Left lung (tissue), 10 donors: ENCODE results near the gene WWTR1. TPM values are rescaled to one million over a fixed set of nuclear protein-coding genes. Genes with fewer than 3 reads are reported as not detected.

Source experiments
- ATAC-seq: fragments of 200-7000 bp; cut with Tn5 transposase; one replicate; pipeline ENCODE4 v1.9.1; 2020; ENCODE audit warnings: moderate library complexity
- DNase-seq, 4 donors: peaks; one replicate each; pipeline ENCODE4 v3.0.0-alpha.2; 2013 to 2020
- H3K27ac ChIP-seq, 2 donors: fragments of 200-600 bp; sonication (generic) in 1 of 2; one replicate each; pipeline versions ENCODE4 v1.5.0 to v1.8.0; 2020 to 2021
- H3K27me3 ChIP-seq, 2 donors: fragments of 200-600 bp; sonication (generic) in 1 of 2; one replicate each; pipeline versions ENCODE4 v1.5.0 to v1.8.0; 2020 to 2021
- H3K36me3 ChIP-seq, 2 donors: fragments of 200-600 bp; sonication (generic) in 1 of 2; one replicate each; pipeline versions ENCODE4 v1.5.0 to v1.8.0; 2020 to 2021
- H3K4me1 ChIP-seq, 2 donors: fragments of 200-600 bp; one replicate each; pipeline ENCODE4 v1.8.0; 2021
- H3K4me3 ChIP-seq, 2 donors: fragments of 200-600 bp; sonication (generic) in 1 of 2; one replicate each; pipeline versions ENCODE4 v1.5.0 to v1.8.0; 2020 to 2021; ENCODE audit warnings: mild to moderate bottlenecking in 1 of 2
- H3K9me3 ChIP-seq, 2 donors: fragments of 200-600 bp; sonication (generic) in 1 of 2; one replicate each; pipeline versions ENCODE4 v1.5.0 to v1.8.0; 2020 to 2021
- intact Hi-C, 2 donors: fragments of 100-400 bp; cut with DNase I; formaldehyde crosslinking; loops; one replicate each; pipeline versions ENCODE4 v1.11.2 to v1.14.2; 2022
- polyA plus RNA-seq, 6 donors: library from polyadenylated mRNA; unstranded; fragments of 120-200 nt; gene quantifications; one replicate each; pipeline ENCODE4 v1.2.1, GENCODE V29; 2013; ENCODE audit not compliant: insufficient read length in 6 of 6
- total RNA-seq, 2 donors: library from RNA; stranded (reverse); fragmentation: NEBNext Ultra II Directional; extraction: Animal tissue kit (Norgen Biotek cat#: 25700); gene quantifications; one replicate each; pipeline ENCODE4 v1.2.1, GENCODE V29; 2021
- TF ChIP-seq, protein P1 (sequence below), 2 donors: fragments of 200-600 bp; sonication (generic) in 1 of 2; IDR thresholded peaks; one replicate each; pipeline versions ENCODE4 v1.5.0 to v1.8.0; 2021; ENCODE audit warnings: antibody characterized with exemption in 2 of 2
- donor health status: DM: no; HTN: yes; CAD: no.
- donor health status: DM: no; HTN: no; CAD: no.

The WWTR1 gene
- total and polyA plus RNA-seq, 8 donors = 74.2 to 124 (median 107) TPM

DNA sequence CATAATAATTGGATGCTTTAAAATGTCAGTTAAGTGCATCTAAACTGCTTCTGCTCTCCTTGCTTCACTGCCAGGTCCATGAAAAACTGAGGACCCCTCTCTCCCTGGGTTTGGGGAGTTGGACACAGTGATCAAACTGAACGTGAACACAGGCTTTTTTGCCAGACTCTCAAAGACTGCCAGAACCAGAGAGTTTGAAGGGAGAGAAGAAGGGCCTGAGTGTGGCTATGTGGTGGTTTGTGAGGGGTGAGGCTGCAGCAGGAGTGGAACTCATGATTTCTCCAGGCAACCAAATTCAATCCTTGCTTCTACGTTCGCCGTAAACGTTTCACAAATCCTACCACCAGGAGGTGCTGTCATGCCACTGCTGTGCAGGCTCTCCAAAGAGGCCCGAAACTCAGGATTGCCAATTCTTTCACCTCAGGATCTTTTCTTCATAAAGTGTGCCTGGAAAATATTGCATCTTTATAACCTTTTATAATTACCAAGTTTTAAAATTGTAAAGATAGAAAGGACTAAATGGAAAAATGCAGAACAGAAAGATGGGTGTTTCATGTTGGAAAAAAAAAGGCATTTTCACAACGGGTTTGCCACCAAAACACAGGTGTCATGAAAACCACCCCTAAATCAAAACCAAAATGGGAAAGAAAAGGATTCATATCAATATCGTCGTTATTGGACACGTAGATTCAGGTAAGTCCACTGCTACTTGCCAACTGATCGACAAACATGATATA is 163.6 kb downstream of the WWTR1 start:
- Histone ChIP-seq H3K27ac (no peak overlapping the region), H3K27me3 (no peaks in the 10 kb centered on the region), H3K36me3 (no peaks in the 10 kb centered on the region), H3K9me3 (no peaks in the 10 kb centered on the region), H3K4me3 (no peak overlapping the region), H3K4me1 (no peaks in the 10 kb centered on the region)
- TF ChIP-seq, protein P1, sequence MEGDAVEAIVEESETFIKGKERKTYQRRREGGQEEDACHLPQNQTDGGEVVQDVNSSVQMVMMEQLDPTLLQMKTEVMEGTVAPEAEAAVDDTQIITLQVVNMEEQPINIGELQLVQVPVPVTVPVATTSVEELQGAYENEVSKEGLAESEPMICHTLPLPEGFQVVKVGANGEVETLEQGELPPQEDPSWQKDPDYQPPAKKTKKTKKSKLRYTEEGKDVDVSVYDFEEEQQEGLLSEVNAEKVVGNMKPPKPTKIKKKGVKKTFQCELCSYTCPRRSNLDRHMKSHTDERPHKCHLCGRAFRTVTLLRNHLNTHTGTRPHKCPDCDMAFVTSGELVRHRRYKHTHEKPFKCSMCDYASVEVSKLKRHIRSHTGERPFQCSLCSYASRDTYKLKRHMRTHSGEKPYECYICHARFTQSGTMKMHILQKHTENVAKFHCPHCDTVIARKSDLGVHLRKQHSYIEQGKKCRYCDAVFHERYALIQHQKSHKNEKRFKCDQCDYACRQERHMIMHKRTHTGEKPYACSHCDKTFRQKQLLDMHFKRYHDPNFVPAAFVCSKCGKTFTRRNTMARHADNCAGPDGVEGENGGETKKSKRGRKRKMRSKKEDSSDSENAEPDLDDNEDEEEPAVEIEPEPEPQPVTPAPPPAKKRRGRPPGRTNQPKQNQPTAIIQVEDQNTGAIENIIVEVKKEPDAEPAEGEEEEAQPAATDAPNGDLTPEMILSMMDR (IDR thresholded peaks at IDR 0.05) = peak; percentile 80 to 81
- intact Hi-C loops = no loop called here
- peak in 3 of 4 donors; percentile 56 to 77 (median 58) for DNase-seq
- peak; percentile 89 for ATAC-seq

DNA sequence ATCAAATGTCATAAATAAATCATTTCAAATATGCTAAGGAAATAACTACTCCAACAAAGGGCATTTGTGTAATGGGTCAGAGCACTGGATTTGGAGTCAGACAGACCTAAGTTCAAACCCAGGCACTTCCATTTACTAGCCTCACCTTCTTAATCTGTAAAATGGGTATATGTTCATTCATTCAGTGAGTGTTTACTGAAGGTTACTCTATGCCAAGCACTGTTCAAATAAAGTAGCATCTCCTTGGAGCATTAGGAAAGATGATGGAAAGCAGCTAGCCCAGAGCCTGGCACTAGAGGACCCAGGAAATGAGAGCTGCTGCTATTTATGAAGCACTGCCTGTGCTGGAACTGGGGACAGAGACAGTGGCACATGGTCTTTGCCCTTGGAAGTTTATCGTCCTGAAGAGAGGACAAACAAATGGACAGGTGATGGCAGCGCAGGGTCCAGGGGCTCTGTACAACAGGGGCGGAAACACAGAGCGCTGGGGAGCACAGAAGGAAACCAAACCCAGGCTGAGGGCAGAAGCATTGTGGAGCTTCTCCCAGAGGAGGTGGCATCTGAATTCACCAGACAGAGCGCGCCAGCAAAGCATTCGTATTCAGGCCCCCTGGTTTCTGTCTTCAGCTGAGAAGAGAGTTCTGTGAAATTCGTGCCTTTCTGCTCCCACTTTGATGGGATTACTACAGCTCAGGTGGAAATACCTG is 164.4 kb downstream of the WWTR1 start:
- Histone ChIP-seq H3K27me3 (no peaks in the 10 kb centered on the region), H3K36me3 (no peaks in the 10 kb centered on the region), H3K4me1 (no peaks in the 10 kb centered on the region), H3K9me3 (no peaks in the 10 kb centered on the region), H3K4me3 (no peak overlapping the region), H3K27ac (no peak overlapping the region)
- TF ChIP-seq, protein P1 (IDR thresholded peaks at IDR 0.05) = no peak
- intact Hi-C loops = no loop called here
- DNase-seq = no peak
- no peak for ATAC-seq

DNA sequence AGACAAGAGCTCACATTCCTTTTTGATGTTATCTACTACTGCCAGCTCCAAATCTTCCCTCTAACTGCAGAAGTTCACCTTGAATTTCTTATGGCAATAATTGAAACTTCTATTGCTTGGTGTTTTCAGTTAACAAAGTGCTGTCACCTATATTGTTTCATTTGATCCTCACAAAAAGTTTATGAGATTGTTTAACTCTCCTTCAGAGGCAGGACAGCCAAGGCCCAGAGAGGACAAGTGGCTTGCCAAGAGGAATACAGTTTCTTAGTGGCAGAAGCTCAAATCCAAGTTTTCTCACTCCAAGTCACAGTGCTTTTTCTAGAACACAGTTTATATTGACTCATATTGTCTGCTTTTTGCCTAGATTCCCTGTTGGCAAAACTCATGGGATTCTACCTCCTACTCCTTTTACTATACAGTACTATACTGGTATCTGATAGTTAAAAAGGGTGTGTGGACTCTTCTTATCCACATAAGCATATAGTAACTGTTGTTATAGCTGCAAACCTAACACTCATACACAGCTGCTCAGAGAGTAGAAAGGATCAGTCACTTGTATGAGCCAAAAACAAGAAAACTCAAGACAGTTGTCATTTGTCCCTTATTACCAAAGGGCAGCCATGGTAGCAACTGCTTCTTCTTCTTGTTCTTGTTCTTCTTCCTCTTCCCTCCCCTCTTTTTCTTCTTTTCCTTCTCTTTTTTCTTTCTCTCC is 167.4 kb downstream of the WWTR1 start:
- no peaks in the 10 kb centered on the region for H3K27me3 ChIP-seq
- no peak overlapping the region for H3K4me3 ChIP-seq
- H3K27ac ChIP-seq = no peak overlapping the region
- TF ChIP-seq, protein P1 (IDR thresholded peaks at IDR 0.05) = no peak
- DNase-seq (no peak), ATAC-seq (no peak)
- H3K4me1 ChIP-seq = no peaks in the 10 kb centered on the region
- H3K9me3 ChIP-seq = no peaks in the 10 kb centered on the region
- H3K36me3 ChIP-seq = no peaks in the 10 kb centered on the region
- intact Hi-C loops = no loop called here

DNA sequence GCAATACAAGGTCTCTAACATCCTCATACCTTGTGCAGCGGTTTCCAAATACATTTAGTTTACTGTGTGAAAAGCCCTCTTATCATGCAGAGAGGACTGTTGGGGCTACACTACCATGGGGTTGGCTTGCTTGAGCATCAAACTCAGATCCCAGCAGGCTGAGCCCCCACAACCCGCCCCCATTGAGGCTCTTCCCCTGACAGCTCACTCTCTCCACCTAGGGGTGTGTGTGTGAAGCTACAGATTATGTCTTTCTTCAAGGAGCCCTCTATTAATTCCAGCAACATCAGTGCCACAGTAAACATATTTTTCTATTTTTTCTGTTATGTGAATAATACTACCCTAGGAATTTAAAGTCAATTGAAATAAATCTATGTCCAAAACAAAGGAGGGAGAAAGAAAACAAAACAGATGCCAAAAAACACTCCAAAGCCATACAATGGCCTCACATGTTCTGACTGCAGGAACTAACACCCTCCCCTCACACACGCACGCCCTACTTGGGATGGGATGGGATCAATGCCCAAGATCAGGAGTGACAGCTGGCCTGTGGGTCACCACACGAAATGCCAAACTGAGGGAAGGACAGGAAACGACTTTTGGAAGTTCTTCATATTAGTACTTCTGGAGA is 168.7 kb downstream of the WWTR1 start:
- ATAC-seq (peak; percentile 56), DNase-seq (no peak)
- intact Hi-C loops = loop anchor here in 1 of 2 donors (10.0 kb wide), 1 partner anchor 134 kb away; no protein-coding TSS in a partner anchor
- Histone ChIP-seq H3K27me3 (no peaks in the 10 kb centered on the region), H3K4me3 (no peak overlapping the region), H3K9me3 (no peaks in the 10 kb centered on the region), H3K4me1 (no peaks in the 10 kb centered on the region), H3K36me3 (no peaks in the 10 kb centered on the region), H3K27ac (no peak overlapping the region)
- TF ChIP-seq, protein P1 (IDR thresholded peaks at IDR 0.05) = peak in 1 of 2 donors; percentile 34
